GM12875 (cell line): Measurements from ENCODE around the gene RAET1G.
"Not testable (repeated sequence)": the region's sequence is repeated elsewhere in the genome, so short reads cannot be mapped to it uniquely, and the experiment has no call there.

Source experiments
- H3K4me3 ChIP-seq: one replicate; pipeline ENCODE4 v1.5.1; 2011; ENCODE audit warnings: low read depth, low read length, control low read depth
- CTCF ChIP-seq: IDR thresholded peaks from 2 replicates; pipeline ENCODE4 v1.5.1; 2011; ENCODE audit warnings: low read depth, mild to moderate bottlenecking, control low read depth, inconsistent platforms, low read length, moderate library complexity, borderline replicate concordance; ENCODE audit not compliant: insufficient read depth

RAET1G gene

GRCh38 chr6:149942461-149942829 lies 19.5 kb upstream of the RAET1G start:
- no peak for TF ChIP-seq CTCF
- H3K4me3 ChIP-seq: no peak overlapping the region

- H3K4me3 ChIP-seq: peak within 1 kb of the TSS; percentile 7
- TF ChIP-seq CTCF: no peak
Observed at GRCh38 chr6:149941583-149942460, 18.9 kb upstream of the RAET1G start, which contains the start of gene ULBP2. ULBP2 (plus strand) TSS chr6:149942014; CDS start chr6:149942073, 59 bp downstream.

- TF ChIP-seq CTCF: no peak
- H3K4me3 ChIP-seq: no peak overlapping the region
Observed at GRCh38 chr6:149940672-149940982, 17.7 kb upstream of the RAET1G start.

- H3K4me3 ChIP-seq: no peak overlapping the region
- TF ChIP-seq CTCF: no peak
Observed at GRCh38 chr6:149939909-149940671, 17.2 kb upstream of the RAET1G start.

GRCh38 chr6:149939356-149939648 lies 16.4 kb upstream of the RAET1G start:
- no peak overlapping the region for H3K4me3 ChIP-seq
- no peak for TF ChIP-seq CTCF

GRCh38 chr6:149938571-149939355 lies 15.8 kb upstream of the RAET1G start:
- no peak overlapping the region for H3K4me3 ChIP-seq
- TF ChIP-seq CTCF: no peak

GRCh38 chr6:149938013-149938570 lies 15.2 kb upstream of the RAET1G start:
- H3K4me3 ChIP-seq: not testable (repeated sequence)
